Eye (tissue), 1 donor: ENCODE measurements around the gene AQP5.

Experiments used
- DNase-seq: peaks from one replicate; pipeline ENCODE4 v3.0.0-alpha.2; 2015

The AQP5 gene

GRCh38 chr12:49961111-49961922 is at the start of gene AQP5:
AQP5 (plus strand) TSS chr12:49961872; CDS start chr12:49962018, 146 bp downstream.
- no peak for DNase-seq

GRCh38 chr12:49912345-49913255 is 49.1 kb upstream of the AQP5 start:
- no peak for DNase-seq

GRCh38 chr12:49916129-49916919 is 45.3 kb upstream of the AQP5 start:
- DNase-seq = no peak

- no peak for DNase-seq
Observed at GRCh38 chr12:49917166-49917787, 44.4 kb upstream of the AQP5 start.

GRCh38 chr12:49917788-49918173 is 43.9 kb upstream of the AQP5 start:
- DNase-seq = no peak

- DNase-seq = no peak
Observed at GRCh38 chr12:49920241-49920914, 41.3 kb upstream of the AQP5 start.

- DNase-seq = no peak
Observed at GRCh38 chr12:49920915-49921286, 40.8 kb upstream of the AQP5 start.

GRCh38 chr12:49921299-49921698 is 40.4 kb upstream of the AQP5 start:
- no peak for DNase-seq

- DNase-seq = no peak
Observed at GRCh38 chr12:49921936-49922335, 39.7 kb upstream of the AQP5 start.

GRCh38 chr12:49922349-49923034 is 39.2 kb upstream of the AQP5 start:
- DNase-seq = no peak

GRCh38 chr12:49923035-49923644 is 38.5 kb upstream of the AQP5 start:
- no peak for DNase-seq

- DNase-seq = no peak
Observed at GRCh38 chr12:49923880-49924556, 37.7 kb upstream of the AQP5 start.

- DNase-seq = no peak
Observed at GRCh38 chr12:49924628-49925246, 36.9 kb upstream of the AQP5 start.

GRCh38 chr12:49925433-49926204 is 36.1 kb upstream of the AQP5 start:
- DNase-seq = no peak

GRCh38 chr12:49928471-49928870 is 33.2 kb upstream of the AQP5 start:
- no peak for DNase-seq

GRCh38 chr12:49929581-49929980 is 32.1 kb upstream of the AQP5 start:
- no peak for DNase-seq

GRCh38 chr12:49930515-49931288 is 31.0 kb upstream of the AQP5 start:
- DNase-seq = no peak

GRCh38 chr12:49932023-49932422 is 29.6 kb upstream of the AQP5 start:
- no peak for DNase-seq
